ENCODE results near the gene PTGDS.
A peak's percentile ranks its signal among the peaks of the same experiment; 100 is the strongest.

The PTGDS gene

DNA sequence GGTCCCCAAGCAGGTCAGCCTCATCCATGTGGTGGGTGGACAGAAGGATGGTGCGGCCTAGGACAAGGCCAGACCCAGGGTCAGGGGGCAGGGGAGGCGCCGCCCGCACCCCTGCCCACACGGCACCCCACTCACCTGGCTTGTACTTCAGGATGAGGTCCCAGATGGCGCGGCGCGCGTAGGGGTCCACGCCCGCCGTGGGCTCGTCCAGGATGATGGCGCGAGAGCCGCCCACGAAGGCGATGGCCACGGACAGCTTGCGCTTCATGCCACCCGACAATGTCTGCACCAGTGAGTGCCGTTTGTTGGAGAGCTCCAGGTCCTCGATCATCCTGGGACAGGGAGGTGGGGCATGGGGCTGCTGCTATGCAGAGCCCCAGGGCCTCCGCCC, 38.2 kb downstream of the PTGDS start:
- Histone ChIP-seq H4K8ac (ENCODE audit: low read length) (no peak overlapping the region), H3K4me3 (ENCODE audit: insufficient read depth in 1 of 2, low read depth in 1 of 2, low read length in 2 of 2) (no peak overlapping the region), H3K36me3 (ENCODE audit: control insufficient read depth in 1 of 2, insufficient read depth in 2 of 2, low read depth in 1 of 2, low read length in 2 of 2) (peaks cover 21 to 86% of the 10 kb centered on the region in 2 experiments), H2AFZ (ENCODE audit: low read depth, low read length) (no peak overlapping the region), H3K4me2 (ENCODE audit: low read length, poor library complexity, severe bottlenecking) (no peak overlapping the region), H3K23ac (ENCODE audit: low read length in 2 of 2) (no peak overlapping the region), H2BK5ac (ENCODE audit: low read depth, low read length, poor library complexity, severe bottlenecking) (no peak overlapping the region), H4K91ac (ENCODE audit: low read length) (no peak overlapping the region), H2BK120ac (ENCODE audit: low read depth, low read length) (no peak overlapping the region), H3K4me1 (ENCODE audit: control insufficient read depth, insufficient read depth, low read depth, low read length) (peaks cover 7% of the 10 kb centered on the region), H2BK15ac (ENCODE audit: low read depth, poor library complexity, severe bottlenecking) (no peak overlapping the region), H3K18ac (ENCODE audit: low read depth in 1 of 2, low read length in 2 of 2) (no peak overlapping the region), H3K27me3 (ENCODE audit: control insufficient read depth in 1 of 2, insufficient read depth in 1 of 2, low read length in 2 of 2) (no peaks in the 10 kb centered on the region), H3K9me3 (ENCODE audit: control insufficient read depth, low read length) (no peaks in the 10 kb centered on the region), H3K4ac (ENCODE audit: low read depth in 1 of 2, low read length in 2 of 2) (no peak overlapping the region), H3K27ac (ENCODE audit: low read length, poor library complexity, severe bottlenecking) (no peak overlapping the region), H3K79me1 (replicated peaks; ENCODE audit: low read length, poor library complexity, severe bottlenecking) (no peaks in the 10 kb centered on the region), H2AK5ac (ENCODE audit: low read length, severe bottlenecking) (no peak overlapping the region), H3K9ac (ENCODE audit: low read length) (no peak overlapping the region), H3K14ac (ENCODE audit: low read length in 2 of 2) (no peak overlapping the region), H2BK12ac (ENCODE audit: low read length in 2 of 2) (no peak overlapping the region)
- no peak for DNase-seq
- WGBS, result 98% methylated on average over 23 of the region's 25 CpGs

DNA sequence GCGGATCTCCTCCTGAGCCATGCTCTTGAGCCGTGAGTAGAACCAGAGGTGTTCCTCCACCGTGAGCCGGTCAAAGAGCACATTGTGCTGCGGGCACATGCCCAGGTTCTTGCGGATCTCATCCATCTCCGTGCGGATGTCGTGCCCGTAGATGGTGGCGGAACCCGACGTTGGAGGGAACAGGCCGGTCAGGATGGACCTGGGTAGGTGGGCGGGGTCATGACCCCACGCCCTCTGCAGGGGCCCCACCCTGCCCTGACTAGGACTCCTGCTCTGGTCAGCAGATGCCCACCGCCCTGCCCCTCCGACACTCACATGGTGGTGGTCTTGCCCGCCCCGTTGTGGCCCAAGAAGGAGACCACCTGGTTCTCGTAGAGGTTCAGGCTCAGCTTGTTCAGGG, 38.7 kb downstream of the PTGDS start:
- Histone ChIP-seq H2AFZ (ENCODE audit: low read depth, low read length) (no peak overlapping the region), H3K18ac (ENCODE audit: low read depth in 1 of 2, low read length in 2 of 2) (no peak overlapping the region)
- WGBS, result 97% methylated on average over 21 of the region's 21 CpGs

DNA sequence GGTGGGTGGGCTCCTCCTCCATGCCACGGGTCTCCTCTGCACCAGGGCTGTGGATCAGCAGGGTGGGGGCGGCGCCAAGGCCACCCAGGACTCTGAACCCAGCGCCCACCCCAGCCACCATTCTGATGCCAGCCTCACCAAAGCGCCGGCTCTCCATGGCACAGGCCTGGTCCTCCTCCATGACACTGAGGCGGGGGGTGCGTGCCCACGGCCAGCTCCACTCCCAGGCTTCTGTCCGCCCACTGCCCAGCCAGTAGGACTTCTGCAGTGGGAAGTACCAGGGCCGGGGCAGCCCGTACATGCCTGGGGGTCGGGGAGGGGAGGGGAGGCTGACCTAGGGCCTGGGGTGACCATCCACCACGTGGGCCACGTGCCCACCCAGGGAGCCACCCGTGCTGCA, 39.1 kb downstream of the PTGDS start:
- Histone ChIP-seq H3K4me1 (ENCODE audit: control insufficient read depth, insufficient read depth, low read depth, low read length) (peaks cover 7% of the 10 kb centered on the region), H3K4ac (ENCODE audit: low read depth in 1 of 2, low read length in 2 of 2) (no peak overlapping the region), H2BK15ac (ENCODE audit: low read depth, poor library complexity, severe bottlenecking) (no peak overlapping the region), H3K9me3 (ENCODE audit: control insufficient read depth, low read length) (no peaks in the 10 kb centered on the region), H2BK120ac (ENCODE audit: low read depth, low read length) (no peak overlapping the region), H2BK5ac (ENCODE audit: low read depth, low read length, poor library complexity, severe bottlenecking) (no peak overlapping the region), H3K14ac (ENCODE audit: low read length in 2 of 2) (no peak overlapping the region), H3K18ac (ENCODE audit: low read depth in 1 of 2, low read length in 2 of 2) (no peak overlapping the region), H3K27me3 (ENCODE audit: control insufficient read depth in 1 of 2, insufficient read depth in 1 of 2, low read length in 2 of 2) (no peaks in the 10 kb centered on the region), H3K36me3 (ENCODE audit: control insufficient read depth in 1 of 2, insufficient read depth in 2 of 2, low read depth in 1 of 2, low read length in 2 of 2) (peaks cover 18 to 81% of the 10 kb centered on the region in 2 experiments), H4K8ac (ENCODE audit: low read length) (no peak overlapping the region), H3K4me3 (ENCODE audit: insufficient read depth in 1 of 2, low read depth in 1 of 2, low read length in 2 of 2) (no peak overlapping the region), H3K4me2 (ENCODE audit: low read length, poor library complexity, severe bottlenecking) (no peak overlapping the region), H3K79me1 (replicated peaks; ENCODE audit: low read length, poor library complexity, severe bottlenecking) (no peaks in the 10 kb centered on the region), H3K9ac (ENCODE audit: low read length) (no peak overlapping the region), H3K23ac (ENCODE audit: low read length in 2 of 2) (no peak overlapping the region), H2AK5ac (ENCODE audit: low read length, severe bottlenecking) (no peak overlapping the region), H2BK12ac (ENCODE audit: low read length in 2 of 2) (no peak overlapping the region), H3K27ac (ENCODE audit: low read length, poor library complexity, severe bottlenecking) (no peak overlapping the region), H4K91ac (ENCODE audit: low read length) (no peak overlapping the region), H2AFZ (ENCODE audit: low read depth, low read length) (no peak overlapping the region)
- no peak for DNase-seq
- whole genome bisulfite sequencing, result 97% methylated on average over 16 of the region's 16 CpGs

More for the DNA sequence above, 38.7 kb downstream of the PTGDS start:
- Histone ChIP-seq H3K9me3 (ENCODE audit: control insufficient read depth, low read length) (no peaks in the 10 kb centered on the region), H3K27me3 (ENCODE audit: control insufficient read depth in 1 of 2, insufficient read depth in 1 of 2, low read length in 2 of 2) (no peaks in the 10 kb centered on the region), H4K91ac (ENCODE audit: low read length) (no peak overlapping the region), H2BK12ac (ENCODE audit: low read length in 2 of 2) (no peak overlapping the region), H3K4me2 (ENCODE audit: low read length, poor library complexity, severe bottlenecking) (no peak overlapping the region), H3K9ac (ENCODE audit: low read length) (no peak overlapping the region), H3K14ac (ENCODE audit: low read length in 2 of 2) (no peak overlapping the region), H2BK15ac (ENCODE audit: low read depth, poor library complexity, severe bottlenecking) (no peak overlapping the region), H3K27ac (ENCODE audit: low read length, poor library complexity, severe bottlenecking) (no peak overlapping the region), H3K36me3 (ENCODE audit: control insufficient read depth in 1 of 2, insufficient read depth in 2 of 2, low read depth in 1 of 2, low read length in 2 of 2) (peaks cover 21 to 86% of the 10 kb centered on the region in 2 experiments), H2BK120ac (ENCODE audit: low read depth, low read length) (no peak overlapping the region), H2BK5ac (ENCODE audit: low read depth, low read length, poor library complexity, severe bottlenecking) (no peak overlapping the region), H3K4ac (ENCODE audit: low read depth in 1 of 2, low read length in 2 of 2) (no peak overlapping the region), H3K23ac (ENCODE audit: low read length in 2 of 2) (no peak overlapping the region), H3K4me3 (ENCODE audit: insufficient read depth in 1 of 2, low read depth in 1 of 2, low read length in 2 of 2) (no peak overlapping the region), H3K4me1 (ENCODE audit: control insufficient read depth, insufficient read depth, low read depth, low read length) (peaks cover 7% of the 10 kb centered on the region), H4K8ac (ENCODE audit: low read length) (no peak overlapping the region), H3K79me1 (replicated peaks; ENCODE audit: low read length, poor library complexity, severe bottlenecking) (no peaks in the 10 kb centered on the region), H2AK5ac (ENCODE audit: low read length, severe bottlenecking) (no peak overlapping the region)
- no peak for DNase-seq

DNA sequence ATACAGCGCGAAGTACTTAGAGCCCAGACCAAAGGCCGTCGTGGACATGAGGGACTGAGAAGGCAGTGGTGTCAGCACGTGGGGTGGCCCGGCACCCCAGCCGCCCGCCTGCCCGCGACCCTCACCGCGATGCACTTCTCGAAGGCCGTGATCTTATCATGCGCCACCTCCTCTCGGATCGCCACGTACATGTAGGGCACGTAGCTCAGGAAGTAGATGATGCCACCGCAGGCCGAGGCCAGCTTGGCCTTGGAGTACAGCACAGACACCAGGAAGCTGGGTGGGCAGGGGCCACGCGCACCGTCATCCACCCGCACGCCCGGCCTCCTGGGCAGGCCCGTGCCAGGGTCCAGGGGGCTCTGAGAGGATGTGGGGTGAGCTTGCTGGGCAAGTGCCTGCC, 39.8 kb downstream of the PTGDS start:
- Histone ChIP-seq H3K14ac (ENCODE audit: low read length in 2 of 2) (no peak overlapping the region), H2BK15ac (ENCODE audit: low read depth, poor library complexity, severe bottlenecking) (no peak overlapping the region), H3K36me3 (ENCODE audit: control insufficient read depth in 1 of 2, insufficient read depth in 2 of 2, low read depth in 1 of 2, low read length in 2 of 2) (peaks cover 18 to 76% of the 10 kb centered on the region in 2 experiments), H3K9me3 (ENCODE audit: control insufficient read depth, low read length) (no peaks in the 10 kb centered on the region), H3K9ac (ENCODE audit: low read length) (no peak overlapping the region), H4K91ac (ENCODE audit: low read length) (peak overlapping the region; percentile 8), H4K8ac (ENCODE audit: low read length) (no peak overlapping the region), H2AK5ac (ENCODE audit: low read length, severe bottlenecking) (no peak overlapping the region), H2AFZ (ENCODE audit: low read depth, low read length) (no peak overlapping the region), H3K4me3 (ENCODE audit: insufficient read depth in 1 of 2, low read depth in 1 of 2, low read length in 2 of 2) (no peak overlapping the region), H3K27ac (ENCODE audit: low read length, poor library complexity, severe bottlenecking) (no peak overlapping the region), H3K79me1 (replicated peaks; ENCODE audit: low read length, poor library complexity, severe bottlenecking) (no peaks in the 10 kb centered on the region), H3K4ac (ENCODE audit: low read depth in 1 of 2, low read length in 2 of 2) (no peak overlapping the region), H3K27me3 (ENCODE audit: control insufficient read depth in 1 of 2, insufficient read depth in 1 of 2, low read length in 2 of 2) (no peaks in the 10 kb centered on the region), H2BK120ac (ENCODE audit: low read depth, low read length) (no peak overlapping the region), H3K18ac (ENCODE audit: low read depth in 1 of 2, low read length in 2 of 2) (no peak overlapping the region), H2BK5ac (ENCODE audit: low read depth, low read length, poor library complexity, severe bottlenecking) (no peak overlapping the region), H2BK12ac (ENCODE audit: low read length in 2 of 2) (no peak overlapping the region), H3K4me1 (ENCODE audit: control insufficient read depth, insufficient read depth, low read depth, low read length) (peaks cover 7% of the 10 kb centered on the region), H3K4me2 (ENCODE audit: low read length, poor library complexity, severe bottlenecking) (no peak overlapping the region), H3K23ac (ENCODE audit: low read length in 2 of 2) (no peak overlapping the region)
- DNase-seq, result no peak
- WGBS, result 96% methylated on average over 28 of the region's 28 CpGs

Measured in mesenchymal stem cell (in vitro differentiated cells and primary cell).